DOHH2 (cell line): ENCODE measurements around the gene ANTXRL.

Experiments used
- EZH2phosphoT487 ChIP-seq: fragments of 200-600 bp; sonication (generic); IDR thresholded peaks from 2 replicates; pipeline ENCODE4 v1.6.1; 2017; ENCODE audit warnings: borderline replicate concordance, mild to moderate bottlenecking, antibody characterized with exemption, low read length, moderate library complexity, mixed read lengths
- TF ChIP-seq, protein P1 (sequence below): fragments of 200-600 bp; sonication (generic); IDR thresholded peaks from one replicate; pipeline ENCODE4 v1.5.1; 2014; ENCODE audit warnings: antibody characterized with exemption, mild to moderate bottlenecking, low read depth, low read length; ENCODE audit not compliant: poor library complexity, severe bottlenecking

- TF ChIP-seq EZH2phosphoT487: no peak
- TF ChIP-seq, protein P1, sequence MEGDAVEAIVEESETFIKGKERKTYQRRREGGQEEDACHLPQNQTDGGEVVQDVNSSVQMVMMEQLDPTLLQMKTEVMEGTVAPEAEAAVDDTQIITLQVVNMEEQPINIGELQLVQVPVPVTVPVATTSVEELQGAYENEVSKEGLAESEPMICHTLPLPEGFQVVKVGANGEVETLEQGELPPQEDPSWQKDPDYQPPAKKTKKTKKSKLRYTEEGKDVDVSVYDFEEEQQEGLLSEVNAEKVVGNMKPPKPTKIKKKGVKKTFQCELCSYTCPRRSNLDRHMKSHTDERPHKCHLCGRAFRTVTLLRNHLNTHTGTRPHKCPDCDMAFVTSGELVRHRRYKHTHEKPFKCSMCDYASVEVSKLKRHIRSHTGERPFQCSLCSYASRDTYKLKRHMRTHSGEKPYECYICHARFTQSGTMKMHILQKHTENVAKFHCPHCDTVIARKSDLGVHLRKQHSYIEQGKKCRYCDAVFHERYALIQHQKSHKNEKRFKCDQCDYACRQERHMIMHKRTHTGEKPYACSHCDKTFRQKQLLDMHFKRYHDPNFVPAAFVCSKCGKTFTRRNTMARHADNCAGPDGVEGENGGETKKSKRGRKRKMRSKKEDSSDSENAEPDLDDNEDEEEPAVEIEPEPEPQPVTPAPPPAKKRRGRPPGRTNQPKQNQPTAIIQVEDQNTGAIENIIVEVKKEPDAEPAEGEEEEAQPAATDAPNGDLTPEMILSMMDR: no peak
Measured at GRCh38 chr10:46288601-46289206, 1.9 kb downstream of the ANTXRL start.
